T1000 (cell line): ENCODE data around the gene C1orf21.

ENCODE experiments used
- DNase-seq: peaks from one replicate; lab custom pipeline; 2025; ENCODE audit warnings: mixed read lengths; lab: John Stamatoyannopoulos, UW

Gene C1orf21

DNA sequence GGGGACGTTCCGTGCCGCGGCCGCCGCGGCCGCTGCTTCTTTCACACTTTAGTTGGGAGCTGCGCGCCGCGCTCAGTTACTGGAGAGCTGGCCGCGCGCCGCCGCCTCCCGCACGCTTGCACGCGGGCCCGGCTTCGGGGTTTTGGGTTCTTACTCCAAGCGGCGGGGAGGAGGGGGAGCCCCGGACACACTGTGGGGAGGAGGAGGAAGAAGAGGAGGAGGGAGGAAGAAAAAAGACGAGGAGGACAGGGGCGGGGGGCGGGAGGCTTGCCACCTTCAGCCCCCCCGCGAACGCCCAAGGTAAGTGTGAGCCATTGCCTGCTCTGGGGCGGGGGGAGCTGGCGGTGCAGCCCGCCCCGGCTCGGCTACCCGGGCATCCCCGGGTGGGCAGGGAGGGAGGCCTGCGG lies 243 bp downstream of the C1orf21 start:
- no peak for DNase-seq

GRCh38 chr1:184387476-184388318 lies 868 bp downstream of the C1orf21 start:
- DNase-seq: no peak

- DNase-seq: peak; percentile 39
Observed at GRCh38 chr1:184388319-184388889, 1.6 kb downstream of the C1orf21 start.

GRCh38 chr1:184388971-184389370 lies 2.1 kb downstream of the C1orf21 start:
- no peak for DNase-seq

GRCh38 chr1:184389446-184389845 lies 2.6 kb downstream of the C1orf21 start:
- DNase-seq: no peak

DNA sequence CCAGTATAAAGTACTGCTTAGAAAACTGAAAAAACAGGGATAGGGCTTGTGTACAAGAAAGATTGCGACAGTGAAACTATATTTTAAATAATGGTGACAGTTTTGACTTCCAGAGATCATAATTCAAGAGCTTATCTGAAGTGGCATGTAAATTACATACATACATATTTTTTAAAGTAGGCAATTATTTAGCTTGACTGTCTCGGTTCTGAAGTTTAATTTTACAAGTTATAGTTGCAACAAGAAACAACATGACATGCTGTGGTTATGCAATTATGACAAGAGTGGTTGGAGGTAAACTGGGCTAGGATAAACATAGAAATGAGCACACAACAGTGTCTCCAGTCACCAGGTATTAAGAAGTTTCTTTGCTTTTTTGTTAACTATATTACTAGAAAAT lies 4.1 kb downstream of the C1orf21 start:
- no peak for DNase-seq

DNA sequence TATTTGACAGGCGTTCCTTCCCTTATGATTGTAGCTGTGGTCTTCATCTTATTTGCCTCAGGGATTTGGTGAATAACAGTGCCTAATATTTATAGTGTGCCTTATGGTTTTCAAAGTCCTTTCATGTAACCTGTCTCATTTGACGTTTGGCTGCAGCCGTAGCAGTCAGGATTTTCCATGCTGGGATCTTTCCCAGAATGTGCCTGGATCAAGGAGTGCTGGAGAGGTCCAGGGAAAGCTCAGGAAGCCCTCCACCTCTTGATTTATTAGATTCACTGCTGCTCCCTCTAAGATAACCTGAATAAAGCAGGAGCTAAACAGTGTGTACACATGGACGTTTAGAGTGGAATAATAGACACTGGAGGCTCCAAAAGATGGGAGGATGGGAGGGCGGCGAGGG lies 5.2 kb downstream of the C1orf21 start:
- DNase-seq: no peak

GRCh38 chr1:184392779-184393522 lies 6.1 kb downstream of the C1orf21 start:
- DNase-seq: no peak

DNA sequence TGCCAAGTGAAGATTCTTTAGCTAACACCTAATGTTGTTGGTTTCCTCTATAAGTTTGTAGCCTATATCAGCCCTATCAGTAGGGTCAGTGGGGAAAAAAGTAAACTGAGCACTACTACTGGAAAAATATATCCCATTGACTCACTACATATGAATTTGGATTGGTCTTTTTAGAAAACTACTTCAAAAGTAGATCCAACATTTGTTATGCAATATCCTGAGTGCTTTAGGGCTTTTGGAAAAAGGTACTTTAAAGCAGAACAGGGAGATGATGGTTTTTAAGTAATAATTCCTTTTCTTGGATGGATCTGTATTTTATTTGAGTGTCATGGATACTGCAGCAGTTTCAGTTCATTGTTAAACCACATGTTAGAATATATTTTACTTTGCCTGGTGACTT lies 7.1 kb downstream of the C1orf21 start:
- no peak for DNase-seq

DNA sequence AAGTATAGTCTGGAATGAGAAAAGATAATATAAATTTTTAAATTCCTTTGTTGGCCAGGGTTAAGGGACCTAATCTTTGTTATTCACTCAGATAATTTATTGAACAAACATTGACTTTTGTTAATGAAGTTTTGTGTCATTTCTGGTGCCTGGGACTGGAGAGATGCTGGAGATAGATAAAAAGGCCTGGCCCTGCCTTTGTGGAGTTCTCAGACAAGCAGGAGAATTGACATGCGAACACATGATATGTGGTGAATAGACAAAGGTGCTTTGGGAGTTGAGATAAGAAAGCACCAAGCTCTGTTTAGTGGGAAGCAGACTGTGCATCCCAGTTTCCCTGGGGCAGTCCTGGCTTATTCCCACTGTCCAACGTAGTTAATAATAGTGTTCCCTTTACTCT lies 8.5 kb downstream of the C1orf21 start:
- DNase-seq: no peak

DNA sequence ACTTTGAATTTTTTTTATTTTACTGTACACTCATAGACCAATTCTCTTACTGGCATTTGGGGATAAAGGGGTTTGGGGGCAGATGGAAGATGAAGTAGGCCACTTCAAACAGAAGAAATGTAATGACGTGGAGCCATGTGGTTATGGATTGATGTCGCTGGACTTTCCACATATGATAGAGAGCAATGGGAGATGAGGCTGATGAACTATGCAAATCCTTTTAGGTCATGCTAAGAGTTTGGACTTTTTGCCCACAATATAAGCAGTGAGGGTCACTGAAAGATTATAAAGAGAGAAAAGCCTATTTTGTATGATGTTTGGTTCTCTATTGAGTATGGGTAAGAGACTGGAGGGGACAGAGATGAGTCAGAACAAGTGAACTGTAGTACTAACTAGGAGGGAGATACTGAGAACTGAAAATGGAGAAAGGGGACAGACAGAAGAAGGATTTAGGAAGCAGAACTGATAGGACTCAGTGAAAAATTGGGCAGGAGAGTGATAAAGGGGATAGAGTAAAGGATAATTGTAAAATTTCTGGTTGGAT lies 9.2 kb downstream of the C1orf21 start:
- DNase-seq: no peak

DNA sequence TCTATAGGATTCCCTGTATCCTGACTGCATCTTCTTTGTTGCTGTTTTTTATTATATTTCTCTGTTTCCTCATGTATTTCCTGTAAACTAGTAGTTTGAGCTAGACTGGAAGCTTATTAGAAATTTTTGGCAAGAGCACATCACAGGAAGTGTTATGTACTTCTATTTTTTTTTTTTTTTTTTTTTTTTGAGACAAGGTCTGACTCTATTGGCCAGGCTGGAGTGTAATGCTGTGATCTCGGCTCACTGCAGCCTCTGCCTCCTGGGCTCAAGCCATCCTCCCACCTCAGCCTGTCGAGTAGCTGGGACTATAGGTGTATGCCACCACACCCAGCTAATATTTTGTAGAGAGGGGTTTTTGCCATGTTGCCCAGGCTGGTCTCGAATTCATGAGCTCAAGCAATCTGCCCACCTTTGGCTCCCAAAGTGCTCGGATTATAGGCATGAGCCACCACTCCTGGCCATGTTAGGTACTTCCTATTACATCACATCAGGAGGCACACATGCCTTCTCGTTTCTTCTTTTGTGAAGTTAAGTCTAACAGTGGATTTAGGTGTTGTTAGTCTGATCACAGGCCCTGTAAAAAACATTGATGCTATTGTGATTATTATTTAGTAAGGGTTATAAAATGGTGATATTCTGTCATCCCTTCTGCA lies 12.5 kb downstream of the C1orf21 start:
- no peak for DNase-seq

DNA sequence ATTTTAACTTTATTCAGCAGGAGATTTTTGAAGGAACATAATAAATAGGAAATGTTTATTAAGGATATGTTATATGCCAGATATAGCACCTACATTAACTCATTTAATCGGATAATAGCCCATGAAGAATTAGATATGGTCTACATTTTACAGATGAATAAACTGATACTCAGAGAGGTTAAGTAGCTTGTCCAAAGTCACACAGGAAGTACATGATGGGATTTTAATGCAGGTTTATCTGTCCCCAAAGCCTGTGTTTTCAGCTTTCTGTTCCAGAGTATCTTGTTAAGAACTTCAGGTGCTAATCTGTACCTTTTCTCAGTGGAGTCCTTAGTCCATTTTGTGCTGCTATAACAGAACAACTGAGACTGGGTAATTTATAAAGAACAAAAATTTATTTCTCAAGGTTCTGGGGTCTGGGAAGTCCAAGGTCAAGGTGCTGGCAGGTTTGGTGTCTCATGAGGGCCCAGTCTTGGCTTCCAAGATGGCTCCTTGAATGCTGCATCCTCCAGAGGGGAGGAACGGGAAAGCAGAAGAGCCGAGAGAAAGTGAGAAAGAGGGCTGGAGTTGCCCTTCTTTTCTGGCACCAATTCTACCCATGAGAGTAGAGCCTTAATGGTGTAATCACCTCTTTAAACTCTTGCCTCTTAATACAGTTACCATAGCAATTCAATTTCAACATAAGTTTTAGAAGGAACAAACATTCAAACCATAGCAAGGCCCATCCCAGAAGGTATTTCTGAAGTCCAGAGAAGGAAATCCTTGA lies 17.3 kb downstream of the C1orf21 start:
- no peak for DNase-seq

- no peak for DNase-seq
Observed at GRCh38 chr1:184404727-184405027, 17.8 kb downstream of the C1orf21 start.

DNA sequence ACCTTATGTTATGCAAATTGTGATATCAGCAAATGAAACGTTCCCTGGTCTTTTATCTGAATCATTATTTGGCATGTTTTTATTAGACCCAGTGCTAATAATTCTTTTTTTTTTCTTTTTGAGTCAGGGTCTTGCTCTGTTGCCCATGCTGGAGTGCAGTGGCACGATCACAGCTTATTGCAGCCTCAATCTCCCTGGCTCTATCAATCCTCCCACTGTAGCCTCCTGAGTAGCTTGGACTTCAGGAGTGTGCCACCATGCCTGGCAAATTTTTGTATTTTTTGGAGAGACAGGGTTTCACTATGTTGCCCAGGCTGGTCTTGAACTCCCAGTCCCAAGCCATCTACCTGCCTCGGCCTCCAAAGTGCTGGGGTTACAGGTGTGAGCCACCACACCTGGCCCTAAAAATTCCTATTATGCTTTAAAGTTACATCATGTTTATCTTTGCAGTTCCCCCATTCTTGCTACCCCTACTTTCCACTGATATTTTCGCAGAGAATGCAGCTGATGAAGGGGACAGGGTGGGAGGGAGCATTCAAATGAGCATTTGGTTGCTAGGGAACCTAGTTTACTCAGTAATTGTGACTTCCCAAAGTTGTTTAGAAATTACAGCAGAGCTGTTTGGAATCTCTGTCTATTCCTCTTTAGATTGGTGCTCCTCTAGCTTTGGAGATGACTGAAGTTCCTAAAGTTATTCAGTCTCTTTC lies 18.4 kb downstream of the C1orf21 start:
- DNase-seq: no peak

DNA sequence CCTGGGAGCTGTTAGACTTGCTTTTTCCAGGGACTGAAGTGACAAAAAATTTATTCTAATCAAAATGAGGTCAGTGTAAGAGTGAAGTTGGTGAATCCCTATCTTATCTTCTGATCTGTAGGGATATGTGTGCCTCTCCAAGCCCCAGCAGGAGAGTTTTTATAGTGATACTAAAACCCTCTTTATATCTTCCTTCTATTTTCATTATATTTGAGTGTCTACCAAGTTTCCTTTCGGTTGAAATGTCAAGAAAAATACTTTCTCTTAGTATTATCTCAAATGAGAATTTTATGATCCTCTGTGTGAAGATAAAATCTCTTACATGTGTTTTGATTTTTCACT lies 18.9 kb downstream of the C1orf21 start:
- DNase-seq: no peak

DNA sequence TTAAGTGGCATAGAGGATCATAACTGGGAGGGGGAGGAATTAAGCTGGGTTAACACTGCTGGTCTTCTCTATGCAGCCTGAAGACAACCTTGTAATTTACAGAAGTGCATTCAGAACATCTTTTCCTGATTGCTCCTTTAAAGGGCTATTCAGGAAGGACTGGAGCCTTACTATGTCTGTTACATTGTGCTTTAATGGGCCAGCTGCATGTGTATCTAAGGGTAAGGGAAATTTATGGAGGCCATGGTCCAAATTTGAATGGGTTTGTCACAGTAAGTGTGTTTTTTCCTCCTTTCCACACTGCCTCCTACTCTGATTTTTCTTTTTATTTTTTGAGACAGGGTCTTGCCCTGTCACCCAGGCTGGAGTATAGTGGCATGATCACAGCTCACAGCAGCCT lies 19.6 kb downstream of the C1orf21 start:
- DNase-seq: no peak

DNA sequence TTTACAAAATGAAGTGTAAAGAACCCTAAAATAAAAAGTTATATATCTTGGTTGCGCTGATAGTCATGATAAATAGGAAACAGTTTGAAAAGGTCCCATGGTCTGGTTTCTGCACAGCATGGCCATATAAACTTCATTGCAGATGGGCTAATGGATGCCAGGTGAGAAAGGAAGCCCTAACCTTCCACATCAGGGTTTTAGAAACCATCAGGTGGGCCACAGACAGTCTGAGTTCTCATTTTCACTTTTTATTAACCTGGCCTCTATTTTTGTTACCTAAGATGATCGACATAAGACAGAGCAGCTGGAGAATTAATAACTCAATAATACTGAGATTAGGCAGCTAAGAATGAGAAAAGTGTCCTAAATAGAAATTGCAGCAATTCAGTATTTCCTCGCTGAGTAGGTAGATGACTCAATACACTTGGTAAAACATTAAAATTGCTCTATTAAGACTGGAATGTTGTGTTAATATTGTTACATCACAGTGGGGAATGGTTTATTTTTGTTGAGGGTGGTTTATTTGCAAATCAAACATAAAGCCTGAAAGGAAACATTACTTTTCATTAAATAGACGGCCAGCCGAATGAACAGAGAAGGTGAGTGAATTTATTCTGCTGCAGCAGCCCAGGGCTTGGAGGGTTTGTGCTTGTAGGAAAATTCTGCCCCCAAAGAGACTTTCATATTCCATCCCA lies 21.1 kb downstream of the C1orf21 start:
- DNase-seq: no peak

DNA sequence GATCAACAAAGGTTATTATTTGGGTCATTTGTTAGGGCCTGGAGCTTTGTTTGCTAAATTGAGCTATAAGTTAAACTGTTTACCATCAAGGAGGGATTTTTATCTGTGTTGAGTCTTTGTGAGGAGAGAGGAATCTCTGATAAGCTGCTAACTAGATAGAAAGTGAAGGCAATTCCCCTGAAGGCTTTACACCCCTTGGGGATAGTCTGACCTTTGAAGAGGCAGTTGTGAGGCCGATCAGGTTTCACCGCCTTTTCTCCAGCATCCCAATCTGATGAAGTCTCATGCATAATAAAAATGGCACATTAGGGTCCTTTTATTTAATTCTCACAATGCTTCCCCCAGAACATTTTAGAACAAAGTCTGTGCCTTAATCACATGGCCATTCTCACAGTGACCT lies 21.8 kb downstream of the C1orf21 start:
- no peak for DNase-seq

GRCh38 chr1:184409011-184409410 lies 22.2 kb downstream of the C1orf21 start:
- DNase-seq: no peak

- no peak for DNase-seq
Observed at GRCh38 chr1:184412472-184412871, 25.6 kb downstream of the C1orf21 start.
